ENCODE results near the gene NMNAT2.

GRCh38 chr1:183368213-183369108 is 49.7 kb downstream of the NMNAT2 start:
- TF ChIP-seq, protein P1, sequence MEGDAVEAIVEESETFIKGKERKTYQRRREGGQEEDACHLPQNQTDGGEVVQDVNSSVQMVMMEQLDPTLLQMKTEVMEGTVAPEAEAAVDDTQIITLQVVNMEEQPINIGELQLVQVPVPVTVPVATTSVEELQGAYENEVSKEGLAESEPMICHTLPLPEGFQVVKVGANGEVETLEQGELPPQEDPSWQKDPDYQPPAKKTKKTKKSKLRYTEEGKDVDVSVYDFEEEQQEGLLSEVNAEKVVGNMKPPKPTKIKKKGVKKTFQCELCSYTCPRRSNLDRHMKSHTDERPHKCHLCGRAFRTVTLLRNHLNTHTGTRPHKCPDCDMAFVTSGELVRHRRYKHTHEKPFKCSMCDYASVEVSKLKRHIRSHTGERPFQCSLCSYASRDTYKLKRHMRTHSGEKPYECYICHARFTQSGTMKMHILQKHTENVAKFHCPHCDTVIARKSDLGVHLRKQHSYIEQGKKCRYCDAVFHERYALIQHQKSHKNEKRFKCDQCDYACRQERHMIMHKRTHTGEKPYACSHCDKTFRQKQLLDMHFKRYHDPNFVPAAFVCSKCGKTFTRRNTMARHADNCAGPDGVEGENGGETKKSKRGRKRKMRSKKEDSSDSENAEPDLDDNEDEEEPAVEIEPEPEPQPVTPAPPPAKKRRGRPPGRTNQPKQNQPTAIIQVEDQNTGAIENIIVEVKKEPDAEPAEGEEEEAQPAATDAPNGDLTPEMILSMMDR (IDR thresholded peaks at IDR 0.05; ENCODE audit: low read depth, low read length): no peak
- TF ChIP-seq, protein P2, sequence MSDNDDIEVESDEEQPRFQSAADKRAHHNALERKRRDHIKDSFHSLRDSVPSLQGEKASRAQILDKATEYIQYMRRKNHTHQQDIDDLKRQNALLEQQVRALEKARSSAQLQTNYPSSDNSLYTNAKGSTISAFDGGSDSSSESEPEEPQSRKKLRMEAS (IDR thresholded peaks at IDR 0.05; ENCODE audit: low read depth, low read length): no peak
- no peak for TF ChIP-seq MYC (IDR thresholded peaks at IDR 0.05; ENCODE audit: low read depth, low read length)
- no peak for TF ChIP-seq POLR2A (IDR thresholded peaks at IDR 0.05; ENCODE audit: extremely low read depth, insufficient read length)
